ENCODE results near the gene FUS.
"Not testable (repeated sequence)": the region's sequence is repeated elsewhere in the genome, so short reads cannot be mapped to it uniquely, and the experiment has no call there.

FUS gene

GRCh38 chr16:31186930-31187807 lies 7.2 kb downstream of the FUS start:
- DNase-seq (ENCODE audit: low spot score): no peak

- DNase-seq (ENCODE audit: low spot score): no peak
Measured at GRCh38 chr16:31187808-31188189, 7.9 kb downstream of the FUS start.

GRCh38 chr16:31188450-31189411 lies 8.8 kb downstream of the FUS start:
- no peak for DNase-seq (ENCODE audit: low spot score)

- no peak for DNase-seq (ENCODE audit: low spot score)
Measured at GRCh38 chr16:31189412-31189778, 9.5 kb downstream of the FUS start.

- DNase-seq (ENCODE audit: low spot score): no peak
Measured at GRCh38 chr16:31190061-31190460, 10.1 kb downstream of the FUS start.

- DNase-seq (ENCODE audit: low spot score): no peak
Measured at GRCh38 chr16:31190818-31191444, 11.0 kb downstream of the FUS start.

- no peak for DNase-seq (ENCODE audit: low spot score)
Measured at GRCh38 chr16:31191697-31192428, 11.9 kb downstream of the FUS start.

GRCh38 chr16:31192856-31193642 lies 13.1 kb downstream of the FUS start:
- no peak for DNase-seq (ENCODE audit: low spot score)

GRCh38 chr16:31193874-31194273 lies 13.9 kb downstream of the FUS start:
- DNase-seq (ENCODE audit: low spot score): no peak

- DNase-seq (ENCODE audit: low spot score): no peak
Measured at GRCh38 chr16:31194898-31195297, 15.0 kb downstream of the FUS start.

- not testable (repeated sequence) for DNase-seq (ENCODE audit: low spot score)
Measured at GRCh38 chr16:31195861-31196260, 15.9 kb downstream of the FUS start.

- no peak for DNase-seq (ENCODE audit: low spot score)
Measured at GRCh38 chr16:31196324-31197088, 16.6 kb downstream of the FUS start.

GRCh38 chr16:31198207-31198882 lies 18.4 kb downstream of the FUS start:
- no peak for DNase-seq (ENCODE audit: low spot score)

GRCh38 chr16:31199430-31200041 lies 19.6 kb downstream of the FUS start:
- DNase-seq (ENCODE audit: low spot score): no peak

- not testable (repeated sequence) for DNase-seq (ENCODE audit: low spot score)
Measured at GRCh38 chr16:31200111-31200510, 20.2 kb downstream of the FUS start.

GRCh38 chr16:31200821-31201568 lies 21.1 kb downstream of the FUS start:
- no peak for DNase-seq (ENCODE audit: low spot score)

GRCh38 chr16:31201582-31202413 lies 21.9 kb downstream of the FUS start:
- no peak for DNase-seq (ENCODE audit: low spot score)

Measured in HuH-7.5 (cell line).